HG02623 (cell line): ENCODE data around the gene PIEZO2.

Source experiments
- ATAC-seq: cut with Tn5 transposase; IDR thresholded peaks from one replicate; pipeline ENCODE4 v1.9.1; 2021; ENCODE audit warnings: moderate library complexity; ENCODE audit not compliant: unreplicated experiment

The PIEZO2 gene

GRCh38 chr18:11070593-11070992 lies 78.8 kb downstream of the PIEZO2 start:
- no peak for ATAC-seq

GRCh38 chr18:11066038-11066437 lies 83.3 kb downstream of the PIEZO2 start:
- no peak for ATAC-seq

GRCh38 chr18:11064727-11065460 lies 84.5 kb downstream of the PIEZO2 start:
- no peak for ATAC-seq

GRCh38 chr18:11064106-11064505 lies 85.3 kb downstream of the PIEZO2 start:
- no peak for ATAC-seq

- no peak for ATAC-seq
These were observed 93.6 kb downstream of the PIEZO2 start for GRCh38 chr18:11055721-11056120.

GRCh38 chr18:11054497-11054896 lies 94.9 kb downstream of the PIEZO2 start:
- no peak for ATAC-seq

GRCh38 chr18:11053293-11053692 lies 96.1 kb downstream of the PIEZO2 start:
- ATAC-seq, result no peak

- no peak for ATAC-seq
These were observed 96.6 kb downstream of the PIEZO2 start for GRCh38 chr18:11052800-11053199.

GRCh38 chr18:11051462-11051861 lies 97.9 kb downstream of the PIEZO2 start:
- no peak for ATAC-seq

GRCh38 chr18:11050966-11051365 lies 98.4 kb downstream of the PIEZO2 start:
- no peak for ATAC-seq

- ATAC-seq, result no peak
These were observed 101.6 kb downstream of the PIEZO2 start for GRCh38 chr18:11047817-11048216.

- ATAC-seq, result no peak
These were observed 102.2 kb downstream of the PIEZO2 start for GRCh38 chr18:11047156-11047555.

GRCh38 chr18:11046140-11046539 lies 103.2 kb downstream of the PIEZO2 start:
- ATAC-seq, result no peak

GRCh38 chr18:11043694-11044093 lies 105.7 kb downstream of the PIEZO2 start:
- ATAC-seq, result no peak

GRCh38 chr18:11042247-11042646 lies 107.1 kb downstream of the PIEZO2 start:
- no peak for ATAC-seq

- no peak for ATAC-seq
These were observed 108.3 kb downstream of the PIEZO2 start for GRCh38 chr18:11040823-11041656.

- ATAC-seq, result no peak
These were observed 109.0 kb downstream of the PIEZO2 start for GRCh38 chr18:11040359-11040758.

GRCh38 chr18:11037533-11038240 lies 111.7 kb downstream of the PIEZO2 start:
- ATAC-seq, result no peak

GRCh38 chr18:11035814-11036495 lies 113.4 kb downstream of the PIEZO2 start:
- no peak for ATAC-seq

GRCh38 chr18:11035376-11035775 lies 114.0 kb downstream of the PIEZO2 start:
- ATAC-seq, result no peak

- no peak for ATAC-seq
These were observed 114.5 kb downstream of the PIEZO2 start for GRCh38 chr18:11034884-11035283.
